GM19467 (cell line): ENCODE data around the gene OR4F15.

Source experiments
- ATAC-seq: cut with Tn5 transposase; IDR thresholded peaks from one replicate; pipeline ENCODE4 v1.9.1; 2021; ENCODE audit warnings: mild to moderate bottlenecking, moderate library complexity; ENCODE audit not compliant: unreplicated experiment

The OR4F15 gene

GRCh38 chr15:101803676-101804075, 8.3 kb upstream of the OR4F15 start:
- ATAC-seq: no peak

- ATAC-seq: no peak
These were observed 7.6 kb upstream of the OR4F15 start for GRCh38 chr15:101804375-101804774.

- ATAC-seq: no peak
These were observed 7.1 kb upstream of the OR4F15 start for GRCh38 chr15:101804941-101805340.

GRCh38 chr15:101805605-101806345, 6.2 kb upstream of the OR4F15 start:
- no peak for ATAC-seq

- no peak for ATAC-seq
These were observed 4.6 kb upstream of the OR4F15 start for GRCh38 chr15:101807345-101807945.

- ATAC-seq: no peak
These were observed 3.8 kb upstream of the OR4F15 start for GRCh38 chr15:101808201-101808600.

GRCh38 chr15:101810456-101810855, 1.5 kb upstream of the OR4F15 start:
- ATAC-seq: no peak

- ATAC-seq: no peak
These were observed 1.1 kb upstream of the OR4F15 start for GRCh38 chr15:101810876-101811275.

GRCh38 chr15:101813803-101814534, 2.0 kb downstream of the OR4F15 start:
- ATAC-seq: no peak

GRCh38 chr15:101820781-101821180, 8.8 kb downstream of the OR4F15 start:
- no peak for ATAC-seq

GRCh38 chr15:101827257-101827656, 15.3 kb downstream of the OR4F15 start:
- no peak for ATAC-seq

GRCh38 chr15:101828774-101829173, 16.8 kb downstream of the OR4F15 start:
- no peak for ATAC-seq

GRCh38 chr15:101841656-101842055, 29.7 kb downstream of the OR4F15 start:
- ATAC-seq: no peak

- no peak for ATAC-seq
These were observed 32.9 kb downstream of the OR4F15 start for GRCh38 chr15:101844916-101845315.

- no peak for ATAC-seq
These were observed 40.4 kb downstream of the OR4F15 start for GRCh38 chr15:101852356-101852755.
